Measurements from ENCODE around the gene SDF4.

DNA sequence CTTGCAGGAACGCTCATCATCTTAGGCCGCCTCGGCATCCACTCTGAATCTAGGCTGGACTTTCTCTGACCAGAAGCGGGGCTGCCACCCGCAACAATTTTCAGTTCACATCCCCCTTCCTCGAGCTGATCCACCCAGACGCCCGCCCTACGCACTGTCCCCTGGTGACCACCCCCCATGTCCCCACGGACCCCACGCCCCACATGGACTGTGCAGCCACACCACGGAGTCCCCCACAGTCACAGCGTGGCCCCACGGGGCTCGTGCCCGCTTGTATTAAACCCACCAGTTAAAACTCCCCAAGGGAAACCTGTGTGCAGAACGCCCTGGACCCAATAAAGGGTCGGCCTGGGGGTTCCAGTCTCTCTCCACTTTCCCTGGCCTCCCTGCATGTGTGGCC, 27.7 kb upstream of the SDF4 start:
- no peak for TF ChIP-seq EZH2 (IDR thresholded peaks at IDR 0.05; ENCODE audit: low read depth, unreplicated experiment)
- TF ChIP-seq, protein P1, sequence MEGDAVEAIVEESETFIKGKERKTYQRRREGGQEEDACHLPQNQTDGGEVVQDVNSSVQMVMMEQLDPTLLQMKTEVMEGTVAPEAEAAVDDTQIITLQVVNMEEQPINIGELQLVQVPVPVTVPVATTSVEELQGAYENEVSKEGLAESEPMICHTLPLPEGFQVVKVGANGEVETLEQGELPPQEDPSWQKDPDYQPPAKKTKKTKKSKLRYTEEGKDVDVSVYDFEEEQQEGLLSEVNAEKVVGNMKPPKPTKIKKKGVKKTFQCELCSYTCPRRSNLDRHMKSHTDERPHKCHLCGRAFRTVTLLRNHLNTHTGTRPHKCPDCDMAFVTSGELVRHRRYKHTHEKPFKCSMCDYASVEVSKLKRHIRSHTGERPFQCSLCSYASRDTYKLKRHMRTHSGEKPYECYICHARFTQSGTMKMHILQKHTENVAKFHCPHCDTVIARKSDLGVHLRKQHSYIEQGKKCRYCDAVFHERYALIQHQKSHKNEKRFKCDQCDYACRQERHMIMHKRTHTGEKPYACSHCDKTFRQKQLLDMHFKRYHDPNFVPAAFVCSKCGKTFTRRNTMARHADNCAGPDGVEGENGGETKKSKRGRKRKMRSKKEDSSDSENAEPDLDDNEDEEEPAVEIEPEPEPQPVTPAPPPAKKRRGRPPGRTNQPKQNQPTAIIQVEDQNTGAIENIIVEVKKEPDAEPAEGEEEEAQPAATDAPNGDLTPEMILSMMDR (conservative IDR thresholded peaks at IDR 0.05; ENCODE audit: low read depth in 2 of 2): no peak
- TF ChIP-seq EZH2phosphoT487 (IDR thresholded peaks at IDR 0.05; ENCODE audit: unreplicated experiment): no peak
- no peak for TF ChIP-seq REST (IDR thresholded peaks at IDR 0.05; ENCODE audit: unreplicated experiment)
- TF ChIP-seq STAT1 (IDR thresholded peaks at IDR 0.05; ENCODE audit: unreplicated experiment): no peak
- no peak for TF ChIP-seq JUNB (IDR thresholded peaks at IDR 0.05; ENCODE audit: unreplicated experiment)
- no peak for TF ChIP-seq POLR2AphosphoS5 (IDR thresholded peaks at IDR 0.05; ENCODE audit: low read depth)
- TF ChIP-seq ZNF462 (CRISPR knock-in tag; IDR thresholded peaks at IDR 0.05): no peak
- TF ChIP-seq CREB1 (CRISPR knock-in tag; IDR thresholded peaks at IDR 0.05; ENCODE audit: low read depth): no peak
- TF ChIP-seq, protein P2, sequence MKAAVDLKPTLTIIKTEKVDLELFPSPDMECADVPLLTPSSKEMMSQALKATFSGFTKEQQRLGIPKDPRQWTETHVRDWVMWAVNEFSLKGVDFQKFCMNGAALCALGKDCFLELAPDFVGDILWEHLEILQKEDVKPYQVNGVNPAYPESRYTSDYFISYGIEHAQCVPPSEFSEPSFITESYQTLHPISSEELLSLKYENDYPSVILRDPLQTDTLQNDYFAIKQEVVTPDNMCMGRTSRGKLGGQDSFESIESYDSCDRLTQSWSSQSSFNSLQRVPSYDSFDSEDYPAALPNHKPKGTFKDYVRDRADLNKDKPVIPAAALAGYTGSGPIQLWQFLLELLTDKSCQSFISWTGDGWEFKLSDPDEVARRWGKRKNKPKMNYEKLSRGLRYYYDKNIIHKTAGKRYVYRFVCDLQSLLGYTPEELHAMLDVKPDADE (IDR thresholded peaks at IDR 0.05): no peak
- TF ChIP-seq NANOG (IDR thresholded peaks at IDR 0.05; ENCODE audit: borderline replicate concordance): no peak
- TF ChIP-seq ZNF114 (CRISPR knock-in tag; IDR thresholded peaks at IDR 0.05): no peak
- TF ChIP-seq ZNF331 (CRISPR knock-in tag; IDR thresholded peaks at IDR 0.05; ENCODE audit: low read depth): no peak
